Ureter (tissue), 1 donor: ENCODE results near the gene CTH. TPM values are rescaled to one million over a fixed set of nuclear protein-coding genes. Genes with fewer than 3 reads are reported as not detected.
"Not testable (repeated sequence)": the region's sequence is repeated elsewhere in the genome, so short reads cannot be mapped to it uniquely, and the experiment has no call there.

Source experiments
- DNase-seq: peaks from one replicate; pipeline ENCODE4 v3.0.0-alpha.2; 2020; ENCODE audit warnings: low spot score
- total RNA-seq: library from RNA; stranded (reverse); gene quantifications from one replicate; pipeline ENCODE4 v1.2.4, GENCODE V29; 2023
- donor health status: DM: yes; HTN: yes; CAD: no.

Gene CTH
- total RNA-seq, 1 donor from 2014 or later, result 6.4 TPM

DNA sequence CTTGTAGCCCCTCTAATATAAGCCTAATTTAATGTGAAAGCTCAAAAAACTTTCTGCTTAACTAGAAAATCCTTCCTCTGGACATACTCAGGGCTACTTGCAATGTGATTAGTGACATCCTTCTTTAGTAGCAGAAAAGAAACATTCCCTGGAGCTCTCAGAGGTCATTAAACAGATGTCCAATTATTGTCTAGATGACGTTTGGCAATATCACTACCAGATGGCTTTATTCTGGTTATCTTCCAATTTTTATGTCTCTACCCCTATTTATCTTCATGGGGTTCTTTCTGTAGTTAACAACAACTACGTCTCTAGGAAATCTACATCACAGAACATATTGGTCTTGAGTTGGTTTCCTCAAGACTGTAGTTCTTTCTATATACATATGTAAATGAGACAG is 44.2 kb downstream of the CTH start:
- DNase-seq, result no peak

DNA sequence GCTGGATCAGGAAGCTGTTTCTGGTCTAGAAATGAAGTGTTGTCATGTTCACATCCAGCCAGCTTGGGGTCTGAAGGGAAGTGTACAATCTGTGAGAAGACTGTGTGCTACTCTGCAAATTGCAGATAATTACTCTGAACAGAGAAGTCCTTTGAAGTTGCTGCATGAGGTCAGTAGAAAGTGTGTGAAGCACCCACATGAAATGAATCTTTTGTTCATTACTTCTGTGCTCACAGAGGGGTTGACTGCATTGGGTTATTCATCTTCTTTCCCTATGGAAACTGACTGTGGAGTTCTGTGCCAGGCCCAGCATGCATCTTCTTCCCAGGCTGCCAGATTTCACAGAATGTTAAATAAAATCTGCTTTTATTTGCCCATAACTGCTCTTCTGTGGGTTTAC is 47.1 kb downstream of the CTH start:
- DNase-seq, result no peak

DNA sequence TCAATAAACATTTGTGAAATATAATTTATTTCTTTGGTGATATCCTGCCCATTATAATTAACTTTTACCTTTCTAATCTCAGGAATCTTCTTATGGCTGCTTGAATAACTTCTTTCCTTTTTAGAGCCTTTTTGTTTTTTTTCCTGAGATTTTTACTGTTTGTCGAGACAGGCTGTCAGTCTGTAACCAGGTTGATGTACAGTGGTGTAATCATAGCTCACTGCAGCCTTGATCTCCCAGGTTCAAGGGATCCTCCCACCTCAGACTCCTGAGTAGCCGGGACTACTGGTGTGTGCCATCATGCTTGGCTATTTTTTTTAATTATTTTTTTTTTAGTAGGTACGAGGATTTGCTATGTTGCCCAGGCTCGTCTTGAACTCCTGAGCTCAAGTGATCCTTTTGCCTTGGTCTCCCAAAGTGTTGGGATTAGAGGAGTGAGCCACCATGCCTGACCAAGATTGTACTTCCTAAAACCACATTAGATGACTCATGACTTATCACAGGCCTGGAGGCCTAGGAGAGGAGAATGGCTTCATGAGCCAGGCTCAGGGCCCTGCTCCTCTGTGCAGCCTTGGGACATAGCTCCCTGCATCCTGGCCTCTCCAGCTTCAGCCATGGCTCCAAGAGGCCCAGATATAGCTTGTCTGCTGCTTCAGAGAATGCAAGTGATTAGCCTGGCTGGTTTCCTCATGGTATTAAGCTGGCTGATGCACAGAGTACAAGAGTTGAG is 48.6 kb downstream of the CTH start:
- no peak for DNase-seq

DNA sequence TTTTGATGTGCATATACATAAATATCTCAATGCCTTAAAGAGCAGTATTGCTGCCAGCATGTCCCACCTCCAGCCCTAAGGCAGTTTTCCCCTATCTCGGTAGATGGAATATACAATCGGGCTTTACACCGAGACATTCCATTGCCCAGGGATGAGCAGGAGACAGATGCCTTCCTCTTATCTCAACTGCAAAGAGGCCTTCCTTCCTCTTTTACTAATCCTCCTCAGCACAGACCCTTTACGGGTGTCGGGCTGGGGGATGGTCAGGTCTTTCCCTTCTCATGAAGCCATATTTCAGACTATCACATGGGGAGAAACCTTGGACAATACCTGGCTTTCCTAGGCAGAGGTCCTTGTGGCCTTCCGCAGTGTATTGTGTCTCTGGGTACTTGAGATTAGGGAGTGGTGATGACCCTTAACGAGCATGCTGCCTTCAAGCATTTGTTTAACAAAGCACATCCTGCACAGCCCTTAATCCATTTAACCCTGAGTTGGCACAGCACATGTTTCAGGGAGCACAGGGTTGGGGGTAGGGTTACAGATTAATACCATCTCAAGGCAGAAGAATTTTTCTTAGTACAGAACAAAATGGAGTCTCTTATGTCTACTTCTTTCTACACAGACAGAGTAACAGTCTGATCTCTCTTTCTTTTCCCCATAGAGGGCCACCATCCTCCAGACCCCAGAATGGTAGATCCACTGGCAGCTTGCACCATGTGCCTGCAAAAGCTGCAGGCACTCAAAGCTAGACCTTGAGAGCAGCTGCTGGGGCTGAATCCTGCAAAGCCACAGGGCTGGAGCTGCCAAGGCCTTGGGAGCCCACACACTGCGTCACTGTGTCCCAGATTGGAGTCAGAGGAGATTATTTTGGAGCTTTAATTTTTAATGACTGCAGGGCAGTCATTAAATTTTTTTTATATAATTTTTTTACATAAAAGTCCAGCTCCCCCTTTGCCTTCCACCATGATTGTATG is 50.0 kb downstream of the CTH start:
- DNase-seq, result not testable (repeated sequence)

DNA sequence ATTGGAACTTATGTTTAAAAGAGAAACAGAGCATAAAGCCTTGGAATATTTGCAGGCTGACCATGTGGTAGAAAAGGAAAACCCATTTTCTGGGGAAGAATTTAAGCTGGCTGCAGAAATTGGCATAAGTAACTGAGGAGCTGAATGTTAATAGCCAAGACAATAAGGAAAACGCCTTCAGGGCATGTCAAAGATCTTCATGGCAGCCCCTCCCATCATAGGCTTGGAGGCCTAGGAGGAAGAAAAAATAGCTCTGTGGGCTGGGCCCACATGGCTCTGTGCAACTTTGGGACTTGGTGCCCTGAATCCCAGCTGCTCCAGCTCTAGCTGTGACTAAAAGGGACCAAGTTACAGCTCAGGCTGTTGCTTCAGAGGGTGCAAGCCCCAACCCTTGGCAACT is 51.5 kb downstream of the CTH start:
- no peak for DNase-seq

DNA sequence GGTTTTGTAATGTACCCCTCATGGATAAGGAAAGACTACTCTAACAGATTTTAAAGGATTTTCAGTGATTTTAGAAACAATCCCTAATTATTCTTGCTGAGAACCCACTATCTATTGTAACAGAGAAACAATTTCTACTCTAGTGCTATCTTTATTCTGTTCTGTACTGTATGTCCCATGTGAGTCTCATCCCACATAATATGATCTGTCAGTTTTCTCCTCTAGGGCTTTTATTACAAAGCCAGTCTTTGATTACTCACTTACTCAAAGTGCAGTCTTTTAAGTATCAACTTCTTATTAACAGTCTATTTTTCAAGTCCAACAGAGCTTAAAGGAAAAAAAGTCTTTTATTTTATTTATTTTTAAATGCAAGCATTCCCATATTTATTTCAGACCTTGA is 54.8 kb downstream of the CTH start:
- no peak for DNase-seq

DNA sequence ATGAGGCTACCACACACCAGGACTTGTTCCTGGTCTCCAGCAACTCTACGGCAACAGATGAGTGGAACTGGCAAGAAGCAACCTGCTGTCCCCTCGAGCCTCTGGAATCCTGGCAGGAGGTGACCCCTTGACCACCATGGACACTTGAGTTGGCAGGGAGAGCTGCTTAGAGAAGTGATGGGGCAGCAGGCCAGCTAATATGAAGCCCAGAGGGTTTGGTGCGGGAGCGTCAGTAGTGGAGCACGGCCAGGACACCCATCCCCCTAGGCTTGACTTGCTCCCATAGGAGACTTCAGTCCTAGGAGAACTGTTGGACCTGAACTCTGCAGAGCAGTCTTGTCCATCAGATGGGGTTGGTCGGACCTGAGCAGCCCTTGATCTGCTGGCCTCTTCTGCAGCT is 56.5 kb downstream of the CTH start:
- no peak for DNase-seq

DNA sequence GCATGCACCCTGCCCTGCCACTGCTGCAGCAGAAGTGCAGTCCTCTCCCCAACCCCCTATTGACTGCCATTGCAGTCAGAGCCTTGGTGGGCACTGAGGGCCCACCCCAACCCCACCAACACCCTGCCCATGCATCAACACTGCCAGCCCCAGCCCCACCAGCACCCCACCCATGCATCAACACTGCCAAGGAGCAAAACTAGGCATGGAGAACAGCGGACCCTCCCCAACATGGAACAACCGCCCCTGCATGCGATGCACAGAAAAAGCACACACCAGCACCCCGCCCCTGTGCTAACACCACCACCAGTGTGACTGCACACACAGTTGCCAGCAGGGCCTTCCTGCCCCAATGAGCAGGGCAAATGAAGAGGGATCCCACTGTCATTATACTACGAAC is 57.1 kb downstream of the CTH start:
- no peak for DNase-seq

DNA sequence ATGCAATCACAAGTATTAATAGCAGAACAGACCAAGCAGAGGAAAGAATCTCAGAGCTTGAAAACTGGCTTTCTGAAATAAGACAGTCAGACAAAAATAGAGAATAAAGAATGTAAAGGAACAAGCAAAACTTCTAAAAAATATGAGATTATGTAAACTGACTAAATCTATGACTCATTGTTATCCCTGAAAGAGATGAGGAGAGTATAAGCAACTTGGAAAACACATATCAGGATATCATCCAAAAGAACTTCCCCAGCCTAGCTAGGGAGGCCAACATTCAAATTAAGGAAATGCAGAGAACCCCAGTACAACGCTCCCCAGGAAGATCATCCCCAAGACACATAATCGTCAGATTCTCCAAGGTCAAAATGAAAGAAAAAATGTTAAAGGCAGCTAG is 58.1 kb downstream of the CTH start:
- not testable (repeated sequence) for DNase-seq

DNA sequence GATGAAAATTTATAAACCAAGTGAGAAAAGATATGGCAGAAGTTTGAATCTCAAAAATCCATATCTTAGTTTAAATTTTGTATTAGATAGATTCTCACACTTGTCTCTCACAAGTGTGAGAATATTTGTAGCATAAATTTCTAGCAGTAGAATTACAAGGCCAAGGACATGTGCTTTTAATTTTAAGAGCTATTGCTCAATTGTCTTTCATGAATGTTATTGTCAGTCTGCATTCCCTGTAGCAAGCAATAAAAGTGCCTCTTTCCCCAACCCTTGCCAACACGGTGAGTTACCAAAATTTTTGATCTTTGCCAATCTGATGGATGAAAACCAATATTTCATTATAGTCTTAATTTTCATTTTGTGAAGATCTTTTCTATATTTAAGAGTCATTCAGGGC is 64.0 kb downstream of the CTH start:
- DNase-seq, result no peak

DNA sequence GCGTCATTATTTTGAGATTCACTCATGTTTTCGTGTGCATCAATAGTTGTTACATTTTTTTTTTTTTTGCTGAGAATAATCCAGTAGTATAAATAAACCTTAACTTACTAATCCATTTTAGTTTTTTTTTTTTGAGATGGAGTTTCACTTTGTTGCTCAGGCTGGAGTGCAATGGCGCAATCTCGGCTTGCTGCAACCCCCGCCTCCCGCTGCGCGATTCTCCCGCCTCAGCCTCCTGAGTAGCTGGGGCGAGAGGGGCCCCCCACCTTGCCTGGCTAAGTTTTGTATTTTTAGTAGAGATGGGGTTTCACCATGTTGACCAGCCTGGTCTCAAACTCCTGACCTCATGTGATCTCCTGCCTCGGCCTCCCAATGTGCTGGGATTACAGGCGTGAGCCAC is 66.0 kb downstream of the CTH start:
- DNase-seq, result no peak

DNA sequence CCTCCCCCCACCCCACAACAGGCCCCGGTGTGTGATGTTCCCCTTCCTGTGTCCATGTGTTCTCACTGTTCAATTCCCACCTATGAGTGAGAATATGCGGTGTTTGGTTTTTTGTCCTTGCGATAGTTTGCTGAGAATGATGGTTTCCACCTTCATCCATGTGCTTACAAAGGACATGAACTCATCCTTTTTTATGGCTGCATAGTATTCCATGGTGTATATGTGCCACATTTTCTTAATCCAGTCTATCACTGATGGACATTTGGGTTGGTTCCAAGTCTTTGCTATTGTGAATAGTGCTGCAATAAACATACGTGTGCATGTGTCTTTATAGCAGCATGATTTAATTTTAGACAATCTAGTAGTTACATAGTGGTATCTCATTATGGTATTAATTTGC is 66.8 kb downstream of the CTH start:
- DNase-seq, result not testable (repeated sequence)

DNA sequence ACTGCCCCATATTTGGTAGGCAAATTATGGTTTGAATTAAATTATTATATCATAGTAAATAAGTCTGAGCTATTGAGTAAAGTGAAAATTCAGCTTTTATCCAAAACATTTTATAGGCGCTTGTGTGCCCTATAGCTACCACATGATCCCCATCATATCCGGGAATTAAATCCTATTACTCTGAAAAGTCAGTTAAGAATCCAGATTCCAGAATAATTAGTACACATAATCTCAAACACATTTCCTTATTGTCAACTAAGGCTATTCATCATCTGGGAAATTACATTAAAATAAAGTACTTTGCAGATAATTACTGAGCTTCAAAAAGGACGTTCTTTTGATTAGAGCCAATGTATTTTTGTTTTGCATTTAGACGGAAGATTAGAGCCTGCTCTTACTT is 72.3 kb downstream of the CTH start:
- DNase-seq, result no peak

DNA sequence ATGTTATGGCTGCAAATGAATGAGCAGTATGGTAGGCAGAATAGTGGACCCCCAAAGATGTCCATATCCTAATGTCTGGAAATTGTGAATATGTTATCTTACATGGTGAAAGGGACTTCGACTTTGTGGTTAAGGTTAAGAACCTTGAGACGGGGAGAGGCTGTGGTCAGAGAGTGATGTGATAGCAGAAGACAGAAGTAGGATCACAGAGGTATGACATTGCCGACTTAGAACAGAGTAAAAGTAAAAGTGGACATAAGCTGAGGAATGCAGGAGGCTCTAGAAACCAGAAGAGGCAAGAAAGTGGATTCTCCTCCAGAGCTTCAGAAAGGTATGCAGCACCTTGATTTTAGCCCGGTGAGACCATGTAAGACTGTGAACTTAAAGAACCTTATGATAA is 74.6 kb downstream of the CTH start:
- no peak for DNase-seq

DNA sequence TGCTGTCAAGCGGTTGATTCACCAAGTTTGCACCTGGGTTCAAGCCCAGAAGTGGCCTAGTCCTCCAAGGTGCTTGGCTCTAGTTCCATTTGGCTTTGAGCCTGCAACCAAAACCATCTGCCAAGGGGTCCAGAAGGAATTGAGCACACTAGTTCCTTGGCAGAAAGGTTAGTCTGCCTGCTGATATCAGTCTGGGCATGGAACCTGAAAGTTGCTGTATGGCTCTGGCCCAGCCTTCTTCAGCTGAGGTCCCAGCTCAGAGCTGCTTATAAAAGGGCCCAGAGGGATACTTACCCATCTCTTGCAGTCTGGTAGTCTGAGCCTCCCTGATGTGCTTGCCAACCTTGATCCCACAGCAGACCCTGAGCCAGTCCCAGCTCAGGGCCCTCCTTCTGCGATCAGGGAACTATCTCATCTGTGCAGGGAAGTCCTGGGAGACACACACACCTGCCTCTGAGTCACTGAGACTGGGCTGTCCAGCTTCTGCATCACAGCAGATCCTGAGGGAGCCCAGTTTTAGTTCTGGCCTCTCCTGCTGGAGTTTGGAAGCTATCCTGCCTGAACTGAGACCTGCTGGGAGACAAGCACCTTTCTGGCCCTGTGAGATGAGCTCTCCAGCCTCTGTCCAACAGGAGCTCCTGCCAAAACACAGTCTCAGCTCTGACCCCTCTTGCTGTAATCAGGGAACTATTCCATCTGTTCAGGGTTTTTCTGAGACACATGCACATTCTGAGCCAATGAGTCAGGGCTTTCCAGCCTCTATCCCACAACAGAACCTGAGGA is 75.8 kb downstream of the CTH start:
- no peak for DNase-seq

DNA sequence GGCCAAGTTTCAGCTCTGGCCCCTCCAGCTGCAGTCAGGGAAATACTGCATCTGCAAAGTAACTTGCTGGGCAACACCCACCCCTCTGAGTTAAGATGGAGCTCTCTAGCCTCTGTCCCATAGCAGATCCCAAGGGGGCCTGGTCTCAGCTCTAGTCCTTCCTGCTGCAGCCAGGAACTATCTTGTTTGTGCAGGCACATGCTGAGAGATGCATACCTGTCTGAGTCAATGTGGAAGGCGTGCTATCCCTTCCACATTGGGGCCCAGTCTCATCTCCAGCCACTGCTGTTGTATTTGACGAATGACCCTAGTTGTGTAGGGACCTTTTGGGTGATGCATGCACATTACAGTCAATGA is 76.4 kb downstream of the CTH start:
- DNase-seq, result no peak

DNA sequence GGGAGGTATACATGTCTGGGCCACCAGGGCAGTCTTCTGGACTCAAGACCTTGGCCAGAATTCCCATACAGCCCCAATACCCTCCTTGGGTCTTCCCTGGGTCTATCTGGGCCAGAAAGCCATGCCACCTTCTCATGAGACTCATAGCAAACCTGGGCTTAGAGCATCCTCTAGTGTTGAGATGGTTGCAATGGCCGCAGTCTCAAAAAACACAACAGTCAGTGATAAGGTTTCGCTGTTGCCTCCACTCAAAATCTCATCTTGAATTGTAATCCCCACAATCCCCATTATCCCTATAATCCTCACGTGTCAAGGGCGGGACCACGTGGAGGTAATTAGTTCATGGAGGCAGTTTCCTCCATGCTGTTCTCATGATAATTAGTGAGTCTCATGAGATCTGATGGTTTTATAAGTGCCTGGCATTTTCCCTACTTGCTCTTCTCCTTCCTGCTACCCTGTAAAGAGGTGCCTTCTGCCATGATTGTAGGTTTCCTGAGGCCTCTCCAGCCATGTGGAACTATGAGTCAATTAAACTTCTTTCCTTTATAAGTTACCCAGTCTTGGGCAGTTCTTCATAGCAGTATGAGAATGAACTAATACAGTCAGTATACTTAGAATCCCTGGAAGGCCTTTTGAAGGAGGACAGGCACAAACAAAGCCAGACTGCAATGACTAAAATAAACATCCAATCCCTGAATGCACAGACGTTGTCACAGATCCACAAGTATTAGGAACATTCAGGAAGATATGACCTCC is 77.0 kb downstream of the CTH start:
- no peak for DNase-seq
